Left lung (tissue), 10 donors: ENCODE measurements around the gene EFNA2. TPM values are rescaled to one million over a fixed set of nuclear protein-coding genes. Genes with fewer than 3 reads are reported as not detected.

ENCODE experiments used
- ATAC-seq: fragments of 200-7000 bp; cut with Tn5 transposase; one replicate; pipeline ENCODE4 v1.9.1; 2020; ENCODE audit warnings: moderate library complexity
- DNase-seq, 4 donors: peaks; one replicate each; pipeline ENCODE4 v3.0.0-alpha.2; 2013 to 2020
- H3K27ac ChIP-seq, 2 donors: fragments of 200-600 bp; sonication (generic) in 1 of 2; one replicate each; pipeline versions ENCODE4 v1.5.0 to v1.8.0; 2020 to 2021
- H3K27me3 ChIP-seq, 2 donors: fragments of 200-600 bp; sonication (generic) in 1 of 2; one replicate each; pipeline versions ENCODE4 v1.5.0 to v1.8.0; 2020 to 2021
- H3K36me3 ChIP-seq, 2 donors: fragments of 200-600 bp; sonication (generic) in 1 of 2; one replicate each; pipeline versions ENCODE4 v1.5.0 to v1.8.0; 2020 to 2021
- H3K4me1 ChIP-seq, 2 donors: fragments of 200-600 bp; one replicate each; pipeline ENCODE4 v1.8.0; 2021
- H3K4me3 ChIP-seq, 2 donors: fragments of 200-600 bp; sonication (generic) in 1 of 2; one replicate each; pipeline versions ENCODE4 v1.5.0 to v1.8.0; 2020 to 2021; ENCODE audit warnings: mild to moderate bottlenecking in 1 of 2
- H3K9me3 ChIP-seq, 2 donors: fragments of 200-600 bp; sonication (generic) in 1 of 2; one replicate each; pipeline versions ENCODE4 v1.5.0 to v1.8.0; 2020 to 2021
- CTCF ChIP-seq, 2 donors: fragments of 200-600 bp; sonication (generic) in 1 of 2; IDR thresholded peaks; one replicate each; pipeline versions ENCODE4 v1.5.0 to v1.8.0; 2021; ENCODE audit warnings: antibody characterized with exemption in 2 of 2
- intact Hi-C, 2 donors: fragments of 100-400 bp; cut with DNase I; formaldehyde crosslinking; loops; one replicate each; pipeline versions ENCODE4 v1.11.2 to v1.14.2; 2022
- polyA plus RNA-seq, 6 donors: library from polyadenylated mRNA; unstranded; fragments of 120-200 nt; gene quantifications; one replicate each; pipeline ENCODE4 v1.2.1, GENCODE V29; 2013; ENCODE audit not compliant: insufficient read length in 6 of 6
- total RNA-seq, 2 donors: library from RNA; stranded (reverse); fragmentation: NEBNext Ultra II Directional; extraction: Animal tissue kit (Norgen Biotek cat#: 25700); gene quantifications; one replicate each; pipeline ENCODE4 v1.2.1, GENCODE V29; 2021
- donor health status: DM: no; HTN: yes; CAD: no.
- donor health status: DM: no; HTN: no; CAD: no.

EFNA2 gene
- total and polyA plus RNA-seq, 8 donors = 0.48 to 2.0 (median 0.79) TPM; not detected in 1

GRCh38 chr19:1253514-1254080 lies 32.1 kb upstream of the EFNA2 start:
- peaks cover 9 to 75% of the 10 kb centered on the region in 2 donors for H3K36me3 ChIP-seq
- no peak for TF ChIP-seq CTCF (IDR thresholded peaks at IDR 0.05)
- H3K4me3 ChIP-seq = peak overlapping the region; percentile 78 to 99
- H3K4me1 ChIP-seq = peaks cover 24 to 61% of the 10 kb centered on the region in 2 donors
- DNase-seq (no peak), ATAC-seq (peak; percentile 1)
- no peaks in the 10 kb centered on the region for H3K27me3 ChIP-seq
- intact Hi-C loops = no loop called here
- H3K27ac ChIP-seq = peak overlapping the region; percentile 97 to 99
- H3K9me3 ChIP-seq = no peaks in the 10 kb centered on the region

- ATAC-seq (no peak), DNase-seq (peak in 1 of 4 donors; percentile 52)
- Histone ChIP-seq H3K27me3 (no peaks in the 10 kb centered on the region), H3K9me3 (no peaks in the 10 kb centered on the region), H3K4me1 (peaks cover 28 to 66% of the 10 kb centered on the region in 2 donors), H3K36me3 (peaks cover 9 to 78% of the 10 kb centered on the region in 2 donors), H3K27ac (peak overlapping the region; percentile 97 to 99), H3K4me3 (peak overlapping the region; percentile 78 to 99)
- no peak for TF ChIP-seq CTCF (IDR thresholded peaks at IDR 0.05)
- intact Hi-C loops = no loop called here
These were observed 31.6 kb upstream of the EFNA2 start for GRCh38 chr19:1254081-1254527.

GRCh38 chr19:1254530-1255185 lies 31.0 kb upstream of the EFNA2 start:
- no peaks in the 10 kb centered on the region for H3K27me3 ChIP-seq
- TF ChIP-seq CTCF (IDR thresholded peaks at IDR 0.05) = no peak
- no peak for DNase-seq
- peak overlapping the region in 1 of 2 donors; percentile 99 for H3K4me3 ChIP-seq
- intact Hi-C loops = no loop called here
- H3K27ac ChIP-seq = peak overlapping the region; percentile 97 to 99
- peaks cover 9 to 78% of the 10 kb centered on the region in 2 donors for H3K36me3 ChIP-seq
- peaks cover 33 to 71% of the 10 kb centered on the region in 2 donors for H3K4me1 ChIP-seq
- ATAC-seq = no peak
- no peaks in the 10 kb centered on the region for H3K9me3 ChIP-seq

GRCh38 chr19:1255186-1256161 lies 30.2 kb upstream of the EFNA2 start:
- peaks cover 41 to 79% of the 10 kb centered on the region in 2 donors for H3K4me1 ChIP-seq
- peaks cover 9 to 71% of the 10 kb centered on the region in 2 donors for H3K36me3 ChIP-seq
- ATAC-seq (no peak), DNase-seq (no peak)
- H3K27ac ChIP-seq = peak overlapping the region in 1 of 2 donors; percentile 99
- peak overlapping the region in 1 of 2 donors; percentile 99 for H3K4me3 ChIP-seq
- intact Hi-C loops = no loop called here
- no peaks in the 10 kb centered on the region for H3K9me3 ChIP-seq
- no peak for TF ChIP-seq CTCF (IDR thresholded peaks at IDR 0.05)
- H3K27me3 ChIP-seq = no peaks in the 10 kb centered on the region
